Astrocyte of the cerebellum (primary cell): Measurements from ENCODE around the gene PKIG.

Source experiments
- DNase-seq: peaks from one replicate; pipeline ENCODE4 v3.0.0-alpha.2; 2011; ENCODE audit warnings: low read depth
- H3K4me3 ChIP-seq: 2 replicates; pipeline ENCODE4 v1.5.1; 2011; ENCODE audit warnings: mild to moderate bottlenecking, low read depth, low read length, moderate library complexity
- in situ Hi-C: cut with HindIII; loops from 2 replicates; pipeline ENCODE4 v1.10.0; 2017; ENCODE audit warnings: low sequenced_read_pairs
- TF ChIP-seq, protein P1 (sequence below): IDR thresholded peaks from 2 replicates; pipeline ENCODE4 v1.5.1; 2012; ENCODE audit warnings: low read length, low read depth, moderate library complexity, mild to moderate bottlenecking; ENCODE audit errors: missing control alignments

Gene PKIG

DNA sequence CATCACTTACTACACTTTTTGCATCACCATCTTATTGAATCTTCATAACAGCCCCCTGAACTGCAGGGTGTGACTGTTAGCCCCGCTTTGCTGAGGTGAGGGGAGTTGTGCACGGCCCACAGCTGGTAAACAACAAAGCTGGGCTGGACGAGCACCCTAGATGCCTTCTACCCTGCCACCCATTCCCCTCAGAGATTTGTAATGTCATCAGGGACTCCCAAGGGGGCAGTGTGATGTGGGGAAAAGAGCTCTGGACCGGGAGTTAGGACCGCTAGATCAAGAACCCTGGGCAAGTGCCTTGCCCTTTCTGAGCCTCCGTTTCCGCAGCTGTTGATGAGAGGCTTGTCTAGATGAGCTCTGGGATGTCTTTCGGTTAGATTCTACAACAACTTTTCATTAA lies 20.9 kb downstream of the PKIG start:
- no peak overlapping the region for H3K4me3 ChIP-seq
- TF ChIP-seq, protein P1, sequence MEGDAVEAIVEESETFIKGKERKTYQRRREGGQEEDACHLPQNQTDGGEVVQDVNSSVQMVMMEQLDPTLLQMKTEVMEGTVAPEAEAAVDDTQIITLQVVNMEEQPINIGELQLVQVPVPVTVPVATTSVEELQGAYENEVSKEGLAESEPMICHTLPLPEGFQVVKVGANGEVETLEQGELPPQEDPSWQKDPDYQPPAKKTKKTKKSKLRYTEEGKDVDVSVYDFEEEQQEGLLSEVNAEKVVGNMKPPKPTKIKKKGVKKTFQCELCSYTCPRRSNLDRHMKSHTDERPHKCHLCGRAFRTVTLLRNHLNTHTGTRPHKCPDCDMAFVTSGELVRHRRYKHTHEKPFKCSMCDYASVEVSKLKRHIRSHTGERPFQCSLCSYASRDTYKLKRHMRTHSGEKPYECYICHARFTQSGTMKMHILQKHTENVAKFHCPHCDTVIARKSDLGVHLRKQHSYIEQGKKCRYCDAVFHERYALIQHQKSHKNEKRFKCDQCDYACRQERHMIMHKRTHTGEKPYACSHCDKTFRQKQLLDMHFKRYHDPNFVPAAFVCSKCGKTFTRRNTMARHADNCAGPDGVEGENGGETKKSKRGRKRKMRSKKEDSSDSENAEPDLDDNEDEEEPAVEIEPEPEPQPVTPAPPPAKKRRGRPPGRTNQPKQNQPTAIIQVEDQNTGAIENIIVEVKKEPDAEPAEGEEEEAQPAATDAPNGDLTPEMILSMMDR: no peak
- in situ Hi-C loops: no loop called here
- DNase-seq: no peak

DNA sequence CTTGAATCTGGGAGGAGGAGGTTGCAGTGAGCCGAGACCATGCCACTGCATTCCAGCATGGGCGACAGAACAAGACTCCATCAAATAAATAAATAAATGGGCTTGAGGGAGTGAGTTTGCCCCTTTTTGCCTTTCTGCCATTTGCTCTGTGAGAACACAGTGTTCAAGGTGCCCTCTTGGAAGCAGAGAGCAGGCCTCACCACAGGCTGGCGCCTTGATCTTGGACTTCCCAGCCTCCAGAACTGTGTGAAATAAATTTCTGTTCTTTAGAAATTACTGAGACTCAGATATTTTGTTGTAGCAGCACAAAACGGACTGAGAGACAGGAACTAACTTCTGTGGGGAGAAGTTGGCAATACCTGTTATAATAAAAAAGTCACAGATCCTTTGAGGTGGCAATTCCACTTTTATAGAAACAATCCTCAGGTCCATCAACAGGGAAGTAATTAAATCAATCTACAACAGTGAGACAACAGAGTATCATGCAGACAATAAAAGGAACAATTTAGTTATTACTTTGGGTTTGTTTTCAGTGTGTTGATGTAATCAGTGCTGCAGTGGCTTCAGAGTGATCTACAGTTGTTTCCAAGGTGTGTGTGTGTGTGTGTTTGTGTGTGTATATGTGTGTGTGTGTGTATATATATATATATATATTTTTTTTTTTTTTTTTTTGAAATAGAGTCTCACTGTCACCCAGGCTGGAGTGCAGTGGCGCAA lies 24.5 kb downstream of the PKIG start:
- no peak for DNase-seq
- TF ChIP-seq, protein P1: no peak
- in situ Hi-C loops: no loop called here
- no peak overlapping the region for H3K4me3 ChIP-seq

DNA sequence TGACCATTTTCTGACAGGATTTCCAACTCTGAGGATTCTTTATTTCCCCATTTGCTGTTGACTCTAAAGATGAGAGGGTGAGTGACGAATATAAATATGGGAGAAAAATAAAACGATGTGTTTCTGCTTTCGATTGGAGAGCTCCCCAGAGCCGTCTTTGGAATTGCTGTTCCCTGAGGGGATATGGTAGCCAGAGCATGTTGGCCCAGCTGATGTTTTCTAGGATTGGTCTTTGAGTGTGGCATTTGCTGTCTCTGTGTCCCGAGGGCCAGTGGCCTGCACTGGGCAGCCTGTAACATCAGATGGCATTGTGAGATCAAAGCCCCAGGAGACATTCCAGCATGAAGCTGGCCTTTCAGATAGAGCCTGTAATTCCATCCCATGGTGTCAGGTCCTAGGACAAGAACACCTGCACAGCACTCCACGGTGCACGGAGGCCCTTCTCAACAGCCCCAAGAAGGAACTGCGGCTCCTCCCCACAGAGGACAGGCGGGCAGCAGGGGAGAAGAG lies 26.7 kb downstream of the PKIG start:
- in situ Hi-C loops: no loop called here
- no peak for DNase-seq
- TF ChIP-seq, protein P1: no peak
- H3K4me3 ChIP-seq: no peak overlapping the region

DNA sequence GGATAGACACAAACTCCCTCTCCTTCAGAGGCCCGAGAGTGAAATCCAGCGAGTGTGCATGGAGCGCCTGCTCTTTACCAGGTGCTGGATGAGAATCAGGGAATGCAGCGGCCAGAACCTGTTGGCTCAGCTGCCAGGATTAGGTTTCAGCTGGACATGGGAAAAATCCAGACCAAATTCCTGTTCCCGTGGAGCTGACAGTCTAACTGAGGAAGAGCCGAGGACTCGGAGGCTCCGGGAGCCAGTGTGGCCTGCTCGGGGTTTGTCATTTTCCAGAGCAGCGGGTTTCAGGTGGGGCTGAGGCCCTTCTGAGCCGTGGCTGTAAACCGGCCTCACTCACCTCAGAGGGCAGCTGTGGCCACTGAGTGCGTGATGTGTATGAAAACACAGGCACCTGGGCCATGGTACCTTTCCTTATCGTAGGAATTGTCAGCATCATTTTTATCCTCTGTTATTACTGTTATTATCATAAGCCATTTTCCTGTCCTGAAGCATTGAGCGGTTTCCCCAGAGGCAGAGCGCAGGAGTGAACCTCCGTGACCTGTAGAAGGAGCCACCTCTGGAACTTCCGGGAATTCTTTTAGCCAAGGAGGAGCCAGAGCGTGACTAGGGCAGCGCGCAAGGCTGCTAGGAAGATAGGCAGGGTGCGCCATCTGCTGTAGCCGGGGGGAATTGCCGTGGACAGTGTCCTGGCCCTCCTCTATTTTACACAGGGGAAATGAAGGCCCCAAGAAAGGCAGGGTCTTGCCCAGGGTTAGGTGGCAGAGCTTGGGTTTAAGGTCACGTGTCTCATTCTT lies 27.3 kb downstream of the PKIG start:
- H3K4me3 ChIP-seq: no peak overlapping the region
- DNase-seq: peak; percentile 49

DNA sequence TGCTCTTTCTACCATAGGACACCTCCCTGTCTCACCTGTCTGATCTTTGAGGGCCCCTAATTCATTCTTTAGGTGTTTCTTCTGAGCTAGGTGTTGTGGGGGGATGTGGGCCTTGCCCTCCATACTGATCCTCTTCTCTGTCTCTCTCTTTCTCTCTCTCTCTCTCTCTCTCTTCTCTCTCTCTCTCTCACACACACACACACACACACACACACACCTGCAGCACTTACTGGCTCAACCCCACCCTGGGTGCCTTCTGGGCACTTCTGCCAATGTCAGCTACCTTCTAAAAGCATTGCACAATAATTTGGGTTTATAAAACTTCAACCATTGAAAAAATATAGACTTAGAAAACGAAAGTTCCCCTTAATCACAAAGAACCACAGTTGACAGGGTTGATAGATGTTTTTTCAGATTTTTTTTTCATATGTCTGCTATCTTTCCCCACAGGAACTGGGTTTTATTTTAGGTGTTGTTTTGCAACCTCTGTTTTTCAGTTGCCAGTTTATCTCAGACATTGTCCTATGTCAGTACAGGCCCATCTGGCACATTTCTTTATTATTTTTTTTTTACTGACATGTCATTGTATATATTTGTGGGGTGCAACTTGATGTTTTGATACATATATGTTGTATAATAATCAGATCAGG lies 28.1 kb downstream of the PKIG start:
- H3K4me3 ChIP-seq: no peak overlapping the region
- in situ Hi-C loops: loop anchor here (10.0 kb wide), 1 partner anchor 76 kb away; no protein-coding TSS in a partner anchor
- TF ChIP-seq, protein P1: no peak
- DNase-seq: no peak

More for the DNA sequence above, 27.3 kb downstream of the PKIG start:
- in situ Hi-C loops: loop anchor here (10.0 kb wide), 1 partner anchor 75 kb away; no protein-coding TSS in a partner anchor
- TF ChIP-seq, protein P1: peak; percentile 99

DNA sequence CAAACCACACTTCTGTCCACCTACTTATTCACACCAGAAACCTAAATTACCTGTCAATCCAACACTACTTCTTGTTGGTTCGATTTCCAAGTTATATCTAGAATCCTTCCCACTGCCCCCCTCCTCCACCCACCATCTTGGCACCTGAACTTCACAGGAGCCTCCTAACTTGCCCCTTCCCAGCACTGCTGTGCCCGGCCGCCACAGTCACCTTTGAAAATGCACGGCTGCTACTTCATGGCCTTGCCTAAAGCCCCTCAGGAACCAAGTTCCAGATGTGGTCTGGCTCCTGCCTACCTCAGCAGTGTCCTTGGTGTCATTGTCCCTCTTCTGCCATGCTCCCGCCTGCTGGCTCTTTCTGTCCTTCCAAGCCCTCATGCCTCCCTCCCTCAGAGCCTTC lies 31.2 kb downstream of the PKIG start:
- TF ChIP-seq, protein P1: no peak
- in situ Hi-C loops: loop anchor here (10.0 kb wide), 1 partner anchor 79 kb away; no protein-coding TSS in a partner anchor
- H3K4me3 ChIP-seq: no peak overlapping the region
- DNase-seq: no peak
